HepG2 (cell line): ENCODE results near the gene ABHD2. TPM values are rescaled to one million over a fixed set of nuclear protein-coding genes. Genes with fewer than 3 reads are reported as not detected.

Experiments
- CHD2 ChIP-seq: IDR thresholded peaks from 2 replicates; pipeline ENCODE4 v1.6.1; 2011; ENCODE audit warnings: low read depth, low read length, improper control_type of control experiment
- DNMT1 ChIP-seq: sonication (generic); formaldehyde crosslinking; IDR thresholded peaks from 2 replicates; pipeline ENCODE4 v1.5.1; 2020; ENCODE audit warnings: mild to moderate bottlenecking, missing genetic modification reagents
- DR1 ChIP-seq: sonication (generic); formaldehyde crosslinking; IDR thresholded peaks from 2 replicates; pipeline ENCODE4 v1.8.0; 2021; ENCODE audit warnings: mild to moderate bottlenecking, missing genetic modification reagents, inconsistent platforms
- ERF ChIP-seq: IDR thresholded peaks from 2 replicates; pipeline ENCODE4 v1.6.1; 2018; ENCODE audit warnings: missing biosample characterization, missing genetic modification reagents
- GPN1 ChIP-seq: sonication (generic); formaldehyde crosslinking; IDR thresholded peaks from 2 replicates; pipeline ENCODE4 v1.5.1; 2020; ENCODE audit warnings: missing genetic modification reagents, borderline replicate concordance
- HIVEP1 ChIP-seq: sonication (generic); formaldehyde crosslinking; IDR thresholded peaks from 2 replicates; pipeline ENCODE4 v1.4.0; 2020; ENCODE audit warnings: mild to moderate bottlenecking, missing genetic modification reagents
- IRF2 ChIP-seq: IDR thresholded peaks from 2 replicates; pipeline ENCODE4 v1.6.1; 2018; ENCODE audit warnings: missing genetic modification reagents, missing compliant biosample characterization
- KLF13 ChIP-seq: sonication (generic); formaldehyde crosslinking; IDR thresholded peaks from 2 replicates; pipeline ENCODE4 v1.4.0; 2020; ENCODE audit warnings: mild to moderate bottlenecking, missing genetic modification reagents
- MAFK ChIP-seq, 2 experiments: IDR thresholded peaks in 1 of 2; conservative IDR thresholded peaks in 1 of 2; 2 replicates each; pipeline ENCODE4 v1.6.1; 2011; ENCODE audit warnings: improper control_type of control experiment in 2 of 2, low read length in 2 of 2
- MATR3 ChIP-seq: sonication (generic); formaldehyde crosslinking; IDR thresholded peaks from 2 replicates; pipeline ENCODE4 v1.4.0; 2020; ENCODE audit warnings: missing genetic modification reagents
- MXI1 ChIP-seq: IDR thresholded peaks from 3 replicates; pipeline ENCODE4 v1.6.1; 2012; ENCODE audit warnings: low read depth, low read length, inconsistent platforms, borderline replicate concordance
- SALL2 ChIP-seq: sonication (generic); formaldehyde crosslinking; IDR thresholded peaks from 2 replicates; pipeline ENCODE4 v1.8.1; 2023; ENCODE audit warnings: mild to moderate bottlenecking, missing genetic modification reagents, inconsistent platforms
- STAT5B ChIP-seq: sonication (generic); formaldehyde crosslinking; IDR thresholded peaks from 2 replicates; pipeline ENCODE4 v1.4.0; 2020; ENCODE audit warnings: missing genetic modification reagents
- TARDBP ChIP-seq: sonication (generic); formaldehyde crosslinking; IDR thresholded peaks from 2 replicates; pipeline ENCODE4 v1.8.0; 2022; ENCODE audit warnings: mild to moderate bottlenecking, missing genetic modification reagents
- ZFAT ChIP-seq: sonication (generic); formaldehyde crosslinking; conservative IDR thresholded peaks from 2 replicates; pipeline ENCODE4 v1.8.1; 2023; ENCODE audit warnings: missing genetic modification reagents, inconsistent platforms
- ZNF558 ChIP-seq: sonication (generic); formaldehyde crosslinking; IDR thresholded peaks from 2 replicates; pipeline ENCODE4 v1.9.0; 2022; ENCODE audit warnings: mild to moderate bottlenecking, missing genetic modification reagents, borderline replicate concordance
- ZNF598 ChIP-seq: sonication (generic); formaldehyde crosslinking; IDR thresholded peaks from 2 replicates; pipeline ENCODE4 v1.5.1; 2020; ENCODE audit warnings: mild to moderate bottlenecking, missing genetic modification reagents, borderline replicate concordance
- ZNF660 ChIP-seq: sonication (generic); formaldehyde crosslinking; IDR thresholded peaks from 2 replicates; pipeline ENCODE4 v1.5.1; 2020; ENCODE audit warnings: mild to moderate bottlenecking, low read depth, missing genetic modification reagents, borderline replicate concordance
- polyA plus RNA-seq, 8 experiments: library from polyadenylated mRNA; depleted of rRNA in 3 of 8; stranded (reverse) in 7 of 8; unstranded in 1 of 8; fragments of >200 nt; fragmentation: Illumina TruSeq in 4 of 8; extraction: Trizol in 4 of 8; gene quantifications; 2 replicates each; pipeline versions ENCODE4 v1.2.1 to v1.2.3, GENCODE V29; 2011 to 2016; ENCODE audit warnings: low read depth in 4 of 8, missing spikeins in 1 of 8, mixed read lengths in 1 of 8; ENCODE audit not compliant: insufficient read depth in 1 of 8
- total RNA-seq, 5 experiments: library from RNA; depleted of rRNA; stranded (reverse); fragments of >200 nt; fragmentation: Illumina TruSeq; extraction: Trizol; gene quantifications; 2 replicates each; pipeline ENCODE4 v1.2.3, GENCODE V29; 2016; ENCODE audit warnings: low read depth in 1 of 5
- TF ChIP-seq, protein P1 (sequence below): fragments of 450-650 bp; IDR thresholded peaks from 2 replicates; pipeline ENCODE4 v1.6.1; 2017; ENCODE audit warnings: mild to moderate bottlenecking
- TF ChIP-seq, protein P2 (sequence below): IDR thresholded peaks from 2 replicates; pipeline ENCODE4 v1.6.1; 2016; ENCODE audit warnings: missing genetic modification reagents, missing compliant biosample characterization
- TF ChIP-seq, protein P3 (sequence below): sonication (generic); formaldehyde crosslinking; IDR thresholded peaks from 2 replicates; pipeline ENCODE4 v1.4.0; 2020; ENCODE audit warnings: missing genetic modification reagents, borderline replicate concordance
- TF ChIP-seq, protein P4 (sequence below): sonication (generic); formaldehyde crosslinking; IDR thresholded peaks from 2 replicates; pipeline ENCODE4 v1.4.0; 2020; ENCODE audit warnings: mild to moderate bottlenecking, missing genetic modification reagents
- TF ChIP-seq, protein P5 (sequence below): sonication (generic); formaldehyde crosslinking; IDR thresholded peaks from 2 replicates; pipeline ENCODE4 v1.4.0; 2020; ENCODE audit warnings: missing genetic modification reagents, mild to moderate bottlenecking, borderline replicate concordance

ABHD2 gene
- total and polyA plus RNA-seq, 2 of the 13 experiments (the other 11 are each of a cell fraction or from before 2014, with no cell fraction given) = 14.8 to 22.4 TPM

DNA sequence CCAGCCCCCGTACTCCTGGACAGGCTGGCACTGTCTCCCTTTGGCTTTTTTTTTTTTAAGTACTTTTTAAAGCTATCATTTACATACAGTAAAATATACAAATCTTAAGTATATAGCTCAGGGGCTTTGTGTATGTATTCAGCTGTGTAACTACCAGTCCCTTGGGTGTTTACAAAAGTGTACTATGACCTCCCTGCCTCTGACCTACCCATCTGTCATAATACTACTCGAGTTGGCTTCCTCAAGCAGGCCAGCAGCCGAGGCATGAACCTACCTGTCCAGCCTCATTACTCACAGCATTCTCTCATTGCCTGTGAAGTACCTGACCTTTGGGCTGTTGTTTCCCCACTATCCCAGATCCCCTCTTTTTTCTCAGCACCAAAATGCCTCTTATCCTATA, 33.2 kb downstream of the ABHD2 start (continued):
- TF ChIP-seq, protein P1, sequence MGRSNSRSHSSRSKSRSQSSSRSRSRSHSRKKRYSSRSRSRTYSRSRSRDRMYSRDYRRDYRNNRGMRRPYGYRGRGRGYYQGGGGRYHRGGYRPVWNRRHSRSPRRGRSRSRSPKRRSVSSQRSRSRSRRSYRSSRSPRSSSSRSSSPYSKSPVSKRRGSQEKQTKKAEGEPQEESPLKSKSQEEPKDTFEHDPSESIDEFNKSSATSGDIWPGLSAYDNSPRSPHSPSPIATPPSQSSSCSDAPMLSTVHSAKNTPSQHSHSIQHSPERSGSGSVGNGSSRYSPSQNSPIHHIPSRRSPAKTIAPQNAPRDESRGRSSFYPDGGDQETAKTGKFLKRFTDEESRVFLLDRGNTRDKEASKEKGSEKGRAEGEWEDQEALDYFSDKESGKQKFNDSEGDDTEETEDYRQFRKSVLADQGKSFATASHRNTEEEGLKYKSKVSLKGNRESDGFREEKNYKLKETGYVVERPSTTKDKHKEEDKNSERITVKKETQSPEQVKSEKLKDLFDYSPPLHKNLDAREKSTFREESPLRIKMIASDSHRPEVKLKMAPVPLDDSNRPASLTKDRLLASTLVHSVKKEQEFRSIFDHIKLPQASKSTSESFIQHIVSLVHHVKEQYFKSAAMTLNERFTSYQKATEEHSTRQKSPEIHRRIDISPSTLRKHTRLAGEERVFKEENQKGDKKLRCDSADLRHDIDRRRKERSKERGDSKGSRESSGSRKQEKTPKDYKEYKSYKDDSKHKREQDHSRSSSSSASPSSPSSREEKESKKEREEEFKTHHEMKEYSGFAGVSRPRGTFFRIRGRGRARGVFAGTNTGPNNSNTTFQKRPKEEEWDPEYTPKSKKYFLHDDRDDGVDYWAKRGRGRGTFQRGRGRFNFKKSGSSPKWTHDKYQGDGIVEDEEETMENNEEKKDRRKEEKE = no peak
- TF ChIP-seq GPN1 (CRISPR knock-in tag) = no peak
- TF ChIP-seq KLF13 = no peak
- TF ChIP-seq, protein P2, sequence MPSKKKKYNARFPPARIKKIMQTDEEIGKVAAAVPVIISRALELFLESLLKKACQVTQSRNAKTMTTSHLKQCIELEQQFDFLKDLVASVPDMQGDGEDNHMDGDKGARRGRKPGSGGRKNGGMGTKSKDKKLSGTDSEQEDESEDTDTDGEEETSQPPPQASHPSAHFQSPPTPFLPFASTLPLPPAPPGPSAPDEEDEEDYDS (CRISPR knock-in tag) = no peak
- TF ChIP-seq, protein P3, sequence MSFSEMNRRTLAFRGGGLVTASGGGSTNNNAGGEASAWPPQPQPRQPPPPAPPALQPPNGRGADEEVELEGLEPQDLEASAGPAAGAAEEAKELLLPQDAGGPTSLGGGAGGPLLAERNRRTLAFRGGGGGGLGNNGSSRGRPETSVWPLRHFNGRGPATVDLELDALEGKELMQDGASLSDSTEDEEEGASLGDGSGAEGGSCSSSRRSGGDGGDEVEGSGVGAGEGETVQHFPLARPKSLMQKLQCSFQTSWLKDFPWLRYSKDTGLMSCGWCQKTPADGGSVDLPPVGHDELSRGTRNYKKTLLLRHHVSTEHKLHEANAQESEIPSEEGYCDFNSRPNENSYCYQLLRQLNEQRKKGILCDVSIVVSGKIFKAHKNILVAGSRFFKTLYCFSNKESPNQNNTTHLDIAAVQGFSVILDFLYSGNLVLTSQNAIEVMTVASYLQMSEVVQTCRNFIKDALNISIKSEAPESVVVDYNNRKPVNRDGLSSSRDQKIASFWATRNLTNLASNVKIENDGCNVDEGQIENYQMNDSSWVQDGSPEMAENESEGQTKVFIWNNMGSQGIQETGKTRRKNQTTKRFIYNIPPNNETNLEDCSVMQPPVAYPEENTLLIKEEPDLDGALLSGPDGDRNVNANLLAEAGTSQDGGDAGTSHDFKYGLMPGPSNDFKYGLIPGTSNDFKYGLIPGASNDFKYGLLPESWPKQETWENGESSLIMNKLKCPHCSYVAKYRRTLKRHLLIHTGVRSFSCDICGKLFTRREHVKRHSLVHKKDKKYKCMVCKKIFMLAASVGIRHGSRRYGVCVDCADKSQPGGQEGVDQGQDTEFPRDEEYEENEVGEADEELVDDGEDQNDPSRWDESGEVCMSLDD (CRISPR knock-in tag) = no peak
- no peak for TF ChIP-seq SALL2 (CRISPR knock-in tag)
- no peak; the same call in 2 of the 3 replicates for TF ChIP-seq MXI1
- TF ChIP-seq DNMT1 (CRISPR knock-in tag) = no peak
- peak; percentile 63 for TF ChIP-seq ERF (CRISPR knock-in tag)
- TF ChIP-seq, protein P4, sequence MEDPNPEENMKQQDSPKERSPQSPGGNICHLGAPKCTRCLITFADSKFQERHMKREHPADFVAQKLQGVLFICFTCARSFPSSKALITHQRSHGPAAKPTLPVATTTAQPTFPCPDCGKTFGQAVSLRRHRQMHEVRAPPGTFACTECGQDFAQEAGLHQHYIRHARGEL (CRISPR knock-in tag) = no peak
- TF ChIP-seq MAFK (conservative IDR thresholded peaks at IDR 0.05 in 1 of 2, IDR thresholded peaks at IDR 0.05 in 1 of 2; ENCODE audit: low read length in 2 of 2) = no peak
- TF ChIP-seq TARDBP (CRISPR knock-in tag) = no peak
- TF ChIP-seq IRF2 (CRISPR knock-in tag) = peak; percentile 58; the same call in 1 of the 2 replicates
- TF ChIP-seq ZNF660 (CRISPR knock-in tag) = no peak
- TF ChIP-seq, protein P5, sequence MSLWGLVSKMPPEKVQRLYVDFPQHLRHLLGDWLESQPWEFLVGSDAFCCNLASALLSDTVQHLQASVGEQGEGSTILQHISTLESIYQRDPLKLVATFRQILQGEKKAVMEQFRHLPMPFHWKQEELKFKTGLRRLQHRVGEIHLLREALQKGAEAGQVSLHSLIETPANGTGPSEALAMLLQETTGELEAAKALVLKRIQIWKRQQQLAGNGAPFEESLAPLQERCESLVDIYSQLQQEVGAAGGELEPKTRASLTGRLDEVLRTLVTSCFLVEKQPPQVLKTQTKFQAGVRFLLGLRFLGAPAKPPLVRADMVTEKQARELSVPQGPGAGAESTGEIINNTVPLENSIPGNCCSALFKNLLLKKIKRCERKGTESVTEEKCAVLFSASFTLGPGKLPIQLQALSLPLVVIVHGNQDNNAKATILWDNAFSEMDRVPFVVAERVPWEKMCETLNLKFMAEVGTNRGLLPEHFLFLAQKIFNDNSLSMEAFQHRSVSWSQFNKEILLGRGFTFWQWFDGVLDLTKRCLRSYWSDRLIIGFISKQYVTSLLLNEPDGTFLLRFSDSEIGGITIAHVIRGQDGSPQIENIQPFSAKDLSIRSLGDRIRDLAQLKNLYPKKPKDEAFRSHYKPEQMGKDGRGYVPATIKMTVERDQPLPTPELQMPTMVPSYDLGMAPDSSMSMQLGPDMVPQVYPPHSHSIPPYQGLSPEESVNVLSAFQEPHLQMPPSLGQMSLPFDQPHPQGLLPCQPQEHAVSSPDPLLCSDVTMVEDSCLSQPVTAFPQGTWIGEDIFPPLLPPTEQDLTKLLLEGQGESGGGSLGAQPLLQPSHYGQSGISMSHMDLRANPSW (CRISPR knock-in tag) = no peak
- TF ChIP-seq STAT5B = no peak
- no peak for TF ChIP-seq MATR3 (CRISPR knock-in tag)
- TF ChIP-seq ZFAT (CRISPR knock-in tag) = no peak
- no peak for TF ChIP-seq HIVEP1 (CRISPR knock-in tag)
- TF ChIP-seq ZNF558 (CRISPR knock-in tag) = no peak
- TF ChIP-seq CHD2 = no peak
- no peak for TF ChIP-seq DR1
- no peak for TF ChIP-seq ZNF598 (CRISPR knock-in tag)
